GM12875 (cell line): ENCODE data around the gene HOXB5.

ENCODE experiments used
- H3K4me3 ChIP-seq: one replicate; pipeline ENCODE4 v1.5.1; 2011; ENCODE audit warnings: low read depth, low read length, control low read depth
- CTCF ChIP-seq: IDR thresholded peaks from 2 replicates; pipeline ENCODE4 v1.5.1; 2011; ENCODE audit warnings: low read depth, mild to moderate bottlenecking, control low read depth, inconsistent platforms, low read length, moderate library complexity, borderline replicate concordance; ENCODE audit not compliant: insufficient read depth

Gene HOXB5

GRCh38 chr17:48623583-48623982 is 30.0 kb upstream of the HOXB5 start:
- H3K4me3 ChIP-seq = no peak overlapping the region

DNA sequence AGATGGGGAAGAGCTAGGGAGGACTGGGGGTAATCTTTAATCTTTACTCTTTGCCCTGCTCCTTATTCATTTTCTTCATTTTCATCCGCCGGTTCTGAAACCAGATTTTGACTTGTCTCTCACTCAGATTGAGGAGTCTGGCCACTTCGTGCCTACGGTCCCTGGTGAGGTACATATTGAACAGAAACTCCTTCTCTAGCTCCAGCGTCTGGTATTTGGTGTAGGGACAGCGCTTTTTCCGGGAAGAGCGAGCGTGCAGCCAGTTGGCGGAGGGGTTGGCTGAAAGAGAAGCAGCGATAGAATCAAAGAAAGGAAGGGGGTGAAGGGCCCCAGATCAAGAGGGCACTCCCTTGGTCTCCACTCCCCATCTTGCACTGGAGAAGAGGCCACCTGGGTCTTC is 29.3 kb upstream of the HOXB5 start:
- no peak for TF ChIP-seq CTCF
- no peak overlapping the region for H3K4me3 ChIP-seq

More at GRCh38 chr17:48623583-48623982, 30.0 kb upstream of the HOXB5 start:
- TF ChIP-seq CTCF = no peak

GRCh38 chr17:48621410-48622392 is 28.1 kb upstream of the HOXB5 start:
- no peak overlapping the region for H3K4me3 ChIP-seq
- no peak for TF ChIP-seq CTCF

DNA sequence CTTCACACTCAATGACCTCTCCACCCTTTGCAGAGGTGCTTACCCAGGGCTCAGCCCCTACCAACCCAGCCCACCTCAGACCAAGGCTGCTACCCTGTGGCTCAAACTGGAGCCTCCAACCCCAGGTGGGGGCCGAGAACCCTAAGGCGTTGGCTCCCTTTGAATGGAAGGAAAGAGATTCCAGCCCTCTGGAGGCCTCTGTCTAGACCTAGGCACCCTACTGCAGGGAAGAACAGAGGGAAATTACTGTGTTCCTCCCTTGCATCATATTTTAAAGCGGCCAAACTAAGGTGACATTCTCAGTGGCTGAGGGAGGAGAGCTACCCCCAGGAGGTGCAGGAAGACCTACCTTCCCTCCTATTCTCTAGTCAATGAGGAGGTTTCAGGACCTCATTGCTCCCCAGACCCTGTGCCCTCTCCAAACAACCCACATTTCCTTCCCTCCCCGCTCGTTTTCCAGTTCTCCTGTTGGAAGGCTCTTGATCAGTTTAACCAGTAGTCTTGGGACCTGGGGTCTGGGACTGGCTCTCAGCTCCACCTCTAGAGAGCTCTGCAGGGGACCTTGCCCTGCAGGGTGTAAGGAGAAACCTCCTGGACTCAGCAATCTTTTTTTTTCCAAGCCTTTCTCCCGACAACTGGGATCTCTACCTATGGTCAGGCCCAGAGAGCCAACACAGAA is 27.0 kb upstream of the HOXB5 start:
- no peak for TF ChIP-seq CTCF
- H3K4me3 ChIP-seq = no peak overlapping the region

DNA sequence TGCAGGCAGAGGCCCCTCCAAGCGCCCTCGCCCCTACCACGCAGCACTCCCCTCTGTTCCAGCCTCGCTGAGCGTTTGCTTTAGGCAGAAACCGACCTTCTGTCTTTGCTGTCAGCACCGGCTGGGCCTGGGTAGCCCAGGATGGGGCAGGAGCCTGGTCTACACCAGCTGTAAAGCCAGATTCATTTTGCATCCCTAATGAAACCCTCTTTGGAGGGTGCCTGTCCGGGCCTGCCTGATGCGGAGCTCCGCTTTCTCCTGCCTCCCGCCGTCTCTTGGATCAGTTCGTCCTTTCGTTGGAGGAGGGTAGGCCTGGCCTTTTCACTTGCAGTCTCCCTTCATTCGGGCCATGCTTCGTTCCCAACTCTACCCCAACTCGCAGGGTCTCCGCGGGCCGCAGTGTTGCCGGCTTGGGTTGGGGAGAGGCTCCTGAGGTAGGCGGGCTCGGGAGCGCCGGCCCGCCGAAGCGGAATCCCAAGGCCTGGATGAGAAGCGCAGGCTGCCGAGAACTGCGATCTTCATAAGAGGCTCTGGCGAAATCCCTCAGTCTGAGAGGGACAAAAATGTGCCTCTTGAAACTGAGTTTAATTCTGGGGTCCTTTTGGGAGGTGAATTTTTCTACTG is 26.4 kb upstream of the HOXB5 start:
- TF ChIP-seq CTCF = no peak
- H3K4me3 ChIP-seq = no peak overlapping the region

GRCh38 chr17:48618256-48618896 is 24.8 kb upstream of the HOXB5 start:
- peak overlapping the region; percentile 6 for H3K4me3 ChIP-seq
- peak; percentile 89 for TF ChIP-seq CTCF
